HepG2 (cell line): ENCODE data around the gene POLR3F. TPM values are rescaled to one million over a fixed set of nuclear protein-coding genes. Genes with fewer than 3 reads are reported as not detected.

Source experiments
- GABPB1 ChIP-seq: IDR thresholded peaks from 2 replicates; pipeline ENCODE4 v1.6.1; 2016; ENCODE audit warnings: mild to moderate bottlenecking, missing genetic modification reagents, moderate library complexity, missing compliant biosample characterization
- KDM4B ChIP-seq: sonication (generic); formaldehyde crosslinking; IDR thresholded peaks from 2 replicates; pipeline ENCODE4 v1.4.0; 2020; ENCODE audit warnings: missing genetic modification reagents
- MXI1 ChIP-seq: IDR thresholded peaks from 3 replicates; pipeline ENCODE4 v1.6.1; 2012; ENCODE audit warnings: low read depth, low read length, inconsistent platforms, borderline replicate concordance
- MZF1 ChIP-seq: sonication (generic); formaldehyde crosslinking; IDR thresholded peaks from 2 replicates; pipeline ENCODE4 v1.8.1; 2023; ENCODE audit warnings: mild to moderate bottlenecking, missing genetic modification reagents, borderline replicate concordance
- SOX6 ChIP-seq, 2 experiments: fragments of 450-650 bp in 1 of 2; sonication (generic) in 1 of 2; formaldehyde crosslinking in 1 of 2; IDR thresholded peaks; 2 replicates each; pipeline versions ENCODE4 v1.4.0 to v1.6.1; 2017 to 2020; ENCODE audit warnings: antibody characterized with exemption in 1 of 2, mild to moderate bottlenecking in 1 of 2, missing genetic modification reagents in 1 of 2
- ZBTB3 ChIP-seq: sonication (generic); formaldehyde crosslinking; IDR thresholded peaks from 2 replicates; pipeline ENCODE4 v1.4.0; 2020; ENCODE audit warnings: low read depth, mild to moderate bottlenecking, moderate library complexity, missing genetic modification reagents, borderline replicate concordance
- ZFP36L2 ChIP-seq: sonication (generic); formaldehyde crosslinking; IDR thresholded peaks from 2 replicates; pipeline ENCODE4 v1.4.0; 2020; ENCODE audit warnings: missing genetic modification reagents
- ZFYVE20 ChIP-seq: sonication (generic); formaldehyde crosslinking; IDR thresholded peaks from 2 replicates; pipeline ENCODE4 v1.8.0; 2023; ENCODE audit warnings: low read depth, mild to moderate bottlenecking, moderate library complexity, missing genetic modification reagents, borderline replicate concordance
- ZNF10 ChIP-seq: sonication (generic); formaldehyde crosslinking; IDR thresholded peaks from 2 replicates; pipeline ENCODE4 v1.4.0; 2020; ENCODE audit warnings: mild to moderate bottlenecking, low read depth, missing genetic modification reagents, borderline replicate concordance
- ZNF253 ChIP-seq: sonication (generic); formaldehyde crosslinking; IDR thresholded peaks from 2 replicates; pipeline ENCODE4 v1.8.0; 2022; ENCODE audit warnings: mild to moderate bottlenecking, missing genetic modification reagents, borderline replicate concordance
- ZNF530 ChIP-seq: sonication (generic); formaldehyde crosslinking; IDR thresholded peaks from 2 replicates; pipeline ENCODE4 v1.5.0; 2020; ENCODE audit warnings: low read depth, mild to moderate bottlenecking, missing genetic modification reagents
- ZNF550 ChIP-seq: sonication (generic); formaldehyde crosslinking; IDR thresholded peaks from 2 replicates; pipeline ENCODE4 v1.4.0; 2020; ENCODE audit warnings: mild to moderate bottlenecking, missing genetic modification reagents, borderline replicate concordance
- ZNF709 ChIP-seq: sonication (generic); formaldehyde crosslinking; IDR thresholded peaks from 2 replicates; pipeline ENCODE4 v1.5.0; 2020; ENCODE audit warnings: mild to moderate bottlenecking, missing genetic modification reagents
- polyA plus RNA-seq, 8 experiments: library from polyadenylated mRNA; depleted of rRNA in 3 of 8; stranded (reverse) in 7 of 8; unstranded in 1 of 8; fragments of >200 nt; fragmentation: Illumina TruSeq in 4 of 8; extraction: Trizol in 4 of 8; gene quantifications; 2 replicates each; pipeline versions ENCODE4 v1.2.1 to v1.2.3, GENCODE V29; 2011 to 2016; ENCODE audit warnings: low read depth in 4 of 8, missing spikeins in 1 of 8, mixed read lengths in 1 of 8; ENCODE audit not compliant: insufficient read depth in 1 of 8
- total RNA-seq, 5 experiments: library from RNA; depleted of rRNA; stranded (reverse); fragments of >200 nt; fragmentation: Illumina TruSeq; extraction: Trizol; gene quantifications; 2 replicates each; pipeline ENCODE4 v1.2.3, GENCODE V29; 2016; ENCODE audit warnings: low read depth in 1 of 5
- TF ChIP-seq, protein P1 (sequence below): sonication (generic); formaldehyde crosslinking; IDR thresholded peaks from 2 replicates; pipeline ENCODE4 v1.4.0; 2020; ENCODE audit warnings: mild to moderate bottlenecking, low read depth, missing genetic modification reagents
- TF ChIP-seq, protein P2 (sequence below): sonication (generic); formaldehyde crosslinking; conservative IDR thresholded peaks from 2 replicates; pipeline ENCODE4 v1.4.0; 2020; ENCODE audit warnings: missing genetic modification reagents
- TF ChIP-seq, protein P3 (sequence below): sonication (generic); formaldehyde crosslinking; IDR thresholded peaks from 2 replicates; pipeline ENCODE4 v1.8.1; 2022; ENCODE audit warnings: low read depth, mild to moderate bottlenecking, missing genetic modification reagents
- TF ChIP-seq, protein P4 (sequence below): sonication (generic); formaldehyde crosslinking; IDR thresholded peaks from 2 replicates; pipeline ENCODE4 v1.8.0; 2022; ENCODE audit warnings: mild to moderate bottlenecking, missing genetic modification reagents; ENCODE audit not compliant: insufficient replicate concordance
- TF ChIP-seq, protein P5 (sequence below): sonication (generic); formaldehyde crosslinking; IDR thresholded peaks from 2 replicates; pipeline ENCODE4 v1.4.0; 2020; ENCODE audit warnings: missing genetic modification reagents

POLR3F gene
- total and polyA plus RNA-seq, 2 of the 13 experiments (the other 11 are each of a cell fraction or from before 2014, with no cell fraction given): 11.7 to 25.5 TPM

DNA sequence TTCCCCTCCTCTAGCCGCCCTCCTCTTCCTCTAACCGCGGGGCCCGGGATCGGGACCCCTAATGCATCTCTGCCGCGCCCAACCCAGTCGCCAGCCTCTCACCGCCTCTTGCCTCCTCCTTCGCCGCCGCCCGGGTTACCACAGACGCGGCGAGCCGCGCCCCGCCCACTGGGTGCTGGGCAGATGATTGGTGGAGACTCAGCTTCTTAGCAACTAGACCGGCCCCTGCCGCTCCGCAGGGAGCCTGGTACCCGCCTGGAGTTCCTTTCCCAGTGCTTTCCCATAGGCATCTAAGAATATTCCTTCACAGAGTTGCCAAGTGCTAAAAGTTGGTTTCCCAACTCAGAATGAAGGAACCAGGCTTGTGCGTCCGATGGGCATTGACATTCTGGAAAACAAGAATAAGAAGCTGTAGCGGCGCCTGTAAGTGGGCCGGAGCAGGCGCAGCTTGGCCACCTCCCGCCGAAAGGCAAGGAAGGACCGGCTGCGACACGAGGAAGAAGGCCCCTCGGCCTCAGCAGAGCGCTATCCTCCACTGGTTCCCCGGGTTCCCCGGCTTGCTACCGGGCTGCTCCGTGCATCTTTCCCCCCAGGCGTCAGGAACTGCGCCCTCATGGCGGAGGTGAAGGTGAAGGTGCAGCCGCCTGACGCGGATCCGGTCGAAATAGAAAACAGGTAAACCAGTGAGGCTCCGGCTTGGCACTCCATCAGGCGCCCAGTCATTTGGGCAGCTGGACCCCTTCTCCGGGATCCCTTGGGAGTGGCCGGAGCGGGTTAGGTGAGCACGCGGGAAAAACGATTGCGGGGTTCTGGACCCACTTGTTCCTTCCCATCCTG, at the start of gene POLR3F, which contains the start of gene DZANK1 (continued):
- TF ChIP-seq GABPB1 (peak; percentile 89), ZFP36L2 (CRISPR knock-in tag) (no peak), ZNF530 (CRISPR knock-in tag) (no peak), ZBTB3 (CRISPR knock-in tag) (no peak), ZNF550 (CRISPR knock-in tag) (no peak), MXI1 (peak; percentile 92; the same call in 2 of the 3 replicates), ZFYVE20 (CRISPR knock-in tag) (no peak), ZNF709 (CRISPR knock-in tag) (peak; percentile 53; the same call in 1 of the 2 replicates), ZNF10 (CRISPR knock-in tag) (no peak), KDM4B (CRISPR knock-in tag) (peak; percentile 82; the same call in 1 of the 2 replicates), ZNF253 (CRISPR knock-in tag) (0 out of 2 replicates have a peak, but pooled peaks have one; percentile 55), MZF1 (no peak), SOX6 (IDR thresholded peaks at IDR 0.05) (no peak), SOX6 (CRISPR knock-in tag; IDR thresholded peaks at IDR 0.05) (peak; percentile 59)
- TF ChIP-seq, protein P1, sequence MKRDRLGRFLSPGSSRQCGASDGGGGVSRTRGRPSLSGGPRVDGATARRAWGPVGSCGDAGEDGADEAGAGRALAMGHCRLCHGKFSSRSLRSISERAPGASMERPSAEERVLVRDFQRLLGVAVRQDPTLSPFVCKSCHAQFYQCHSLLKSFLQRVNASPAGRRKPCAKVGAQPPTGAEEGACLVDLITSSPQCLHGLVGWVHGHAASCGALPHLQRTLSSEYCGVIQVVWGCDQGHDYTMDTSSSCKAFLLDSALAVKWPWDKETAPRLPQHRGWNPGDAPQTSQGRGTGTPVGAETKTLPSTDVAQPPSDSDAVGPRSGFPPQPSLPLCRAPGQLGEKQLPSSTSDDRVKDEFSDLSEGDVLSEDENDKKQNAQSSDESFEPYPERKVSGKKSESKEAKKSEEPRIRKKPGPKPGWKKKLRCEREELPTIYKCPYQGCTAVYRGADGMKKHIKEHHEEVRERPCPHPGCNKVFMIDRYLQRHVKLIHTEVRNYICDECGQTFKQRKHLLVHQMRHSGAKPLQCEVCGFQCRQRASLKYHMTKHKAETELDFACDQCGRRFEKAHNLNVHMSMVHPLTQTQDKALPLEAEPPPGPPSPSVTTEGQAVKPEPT (CRISPR knock-in tag): peak; percentile 85; the same call in 1 of the 2 replicates
- TF ChIP-seq, protein P2, sequence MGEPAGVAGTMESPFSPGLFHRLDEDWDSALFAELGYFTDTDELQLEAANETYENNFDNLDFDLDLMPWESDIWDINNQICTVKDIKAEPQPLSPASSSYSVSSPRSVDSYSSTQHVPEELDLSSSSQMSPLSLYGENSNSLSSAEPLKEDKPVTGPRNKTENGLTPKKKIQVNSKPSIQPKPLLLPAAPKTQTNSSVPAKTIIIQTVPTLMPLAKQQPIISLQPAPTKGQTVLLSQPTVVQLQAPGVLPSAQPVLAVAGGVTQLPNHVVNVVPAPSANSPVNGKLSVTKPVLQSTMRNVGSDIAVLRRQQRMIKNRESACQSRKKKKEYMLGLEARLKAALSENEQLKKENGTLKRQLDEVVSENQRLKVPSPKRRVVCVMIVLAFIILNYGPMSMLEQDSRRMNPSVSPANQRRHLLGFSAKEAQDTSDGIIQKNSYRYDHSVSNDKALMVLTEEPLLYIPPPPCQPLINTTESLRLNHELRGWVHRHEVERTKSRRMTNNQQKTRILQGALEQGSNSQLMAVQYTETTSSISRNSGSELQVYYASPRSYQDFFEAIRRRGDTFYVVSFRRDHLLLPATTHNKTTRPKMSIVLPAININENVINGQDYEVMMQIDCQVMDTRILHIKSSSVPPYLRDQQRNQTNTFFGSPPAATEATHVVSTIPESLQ (CRISPR knock-in tag): 0 out of 2 replicates have a peak, but pooled peaks have one; percentile 85
- TF ChIP-seq, protein P3, sequence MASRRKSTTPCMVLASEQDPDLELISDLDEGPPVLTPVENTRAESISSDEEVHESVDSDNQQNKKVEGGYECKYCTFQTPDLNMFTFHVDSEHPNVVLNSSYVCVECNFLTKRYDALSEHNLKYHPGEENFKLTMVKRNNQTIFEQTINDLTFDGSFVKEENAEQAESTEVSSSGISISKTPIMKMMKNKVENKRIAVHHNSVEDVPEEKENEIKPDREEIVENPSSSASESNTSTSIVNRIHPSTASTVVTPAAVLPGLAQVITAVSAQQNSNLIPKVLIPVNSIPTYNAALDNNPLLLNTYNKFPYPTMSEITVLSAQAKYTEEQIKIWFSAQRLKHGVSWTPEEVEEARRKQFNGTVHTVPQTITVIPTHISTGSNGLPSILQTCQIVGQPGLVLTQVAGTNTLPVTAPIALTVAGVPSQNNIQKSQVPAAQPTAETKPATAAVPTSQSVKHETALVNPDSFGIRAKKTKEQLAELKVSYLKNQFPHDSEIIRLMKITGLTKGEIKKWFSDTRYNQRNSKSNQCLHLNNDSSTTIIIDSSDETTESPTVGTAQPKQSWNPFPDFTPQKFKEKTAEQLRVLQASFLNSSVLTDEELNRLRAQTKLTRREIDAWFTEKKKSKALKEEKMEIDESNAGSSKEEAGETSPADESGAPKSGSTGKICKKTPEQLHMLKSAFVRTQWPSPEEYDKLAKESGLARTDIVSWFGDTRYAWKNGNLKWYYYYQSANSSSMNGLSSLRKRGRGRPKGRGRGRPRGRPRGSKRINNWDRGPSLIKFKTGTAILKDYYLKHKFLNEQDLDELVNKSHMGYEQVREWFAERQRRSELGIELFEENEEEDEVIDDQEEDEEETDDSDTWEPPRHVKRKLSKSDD (CRISPR knock-in tag): no peak
- TF ChIP-seq, protein P4, sequence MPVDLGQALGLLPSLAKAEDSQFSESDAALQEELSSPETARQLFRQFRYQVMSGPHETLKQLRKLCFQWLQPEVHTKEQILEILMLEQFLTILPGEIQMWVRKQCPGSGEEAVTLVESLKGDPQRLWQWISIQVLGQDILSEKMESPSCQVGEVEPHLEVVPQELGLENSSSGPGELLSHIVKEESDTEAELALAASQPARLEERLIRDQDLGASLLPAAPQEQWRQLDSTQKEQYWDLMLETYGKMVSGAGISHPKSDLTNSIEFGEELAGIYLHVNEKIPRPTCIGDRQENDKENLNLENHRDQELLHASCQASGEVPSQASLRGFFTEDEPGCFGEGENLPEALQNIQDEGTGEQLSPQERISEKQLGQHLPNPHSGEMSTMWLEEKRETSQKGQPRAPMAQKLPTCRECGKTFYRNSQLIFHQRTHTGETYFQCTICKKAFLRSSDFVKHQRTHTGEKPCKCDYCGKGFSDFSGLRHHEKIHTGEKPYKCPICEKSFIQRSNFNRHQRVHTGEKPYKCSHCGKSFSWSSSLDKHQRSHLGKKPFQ (CRISPR knock-in tag): no peak
- TF ChIP-seq, protein P5, sequence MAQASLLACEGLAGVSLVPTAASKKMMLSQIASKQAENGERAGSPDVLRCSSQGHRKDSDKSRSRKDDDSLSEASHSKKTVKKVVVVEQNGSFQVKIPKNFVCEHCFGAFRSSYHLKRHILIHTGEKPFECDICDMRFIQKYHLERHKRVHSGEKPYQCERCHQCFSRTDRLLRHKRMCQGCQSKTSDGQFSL: 0 out of 2 replicates have a peak, but pooled peaks have one; percentile 33
